GM12872 (cell line): ENCODE data around the gene USP34.

Source experiments
- CTCF ChIP-seq: IDR thresholded peaks from 3 replicates; pipeline ENCODE4 v1.5.1; 2011; ENCODE audit warnings: low read depth, mild to moderate bottlenecking, low read length, moderate library complexity; ENCODE audit not compliant: insufficient read depth

Gene USP34

GRCh38 chr2:61452392-61452791, 18.5 kb downstream of the USP34 start:
- TF ChIP-seq CTCF, result no peak

GRCh38 chr2:61451178-61451577, 19.7 kb downstream of the USP34 start:
- no peak for TF ChIP-seq CTCF

- TF ChIP-seq CTCF, result no peak
Measured at GRCh38 chr2:61450144-61450543, 20.7 kb downstream of the USP34 start.

GRCh38 chr2:61448229-61448628, 22.7 kb downstream of the USP34 start:
- TF ChIP-seq CTCF, result no peak

- no peak for TF ChIP-seq CTCF
Measured at GRCh38 chr2:61443342-61444041, 27.4 kb downstream of the USP34 start.

GRCh38 chr2:61439241-61440002, 31.5 kb downstream of the USP34 start:
- no peak for TF ChIP-seq CTCF

- no peak for TF ChIP-seq CTCF
Measured at GRCh38 chr2:61438670-61439069, 32.2 kb downstream of the USP34 start.
